GM19468 (cell line): ENCODE measurements around the gene TM2D1.
"Not testable (repeated sequence)": the region's sequence is repeated elsewhere in the genome, so short reads cannot be mapped to it uniquely, and the experiment has no call there.

Experiments
- ATAC-seq: cut with Tn5 transposase; IDR thresholded peaks from one replicate; pipeline ENCODE4 v1.9.1; 2021; ENCODE audit warnings: mild to moderate bottlenecking, moderate library complexity, moderate number of reproducible peaks; ENCODE audit not compliant: unreplicated experiment; ENCODE audit errors: extremely low read depth

TM2D1 gene

DNA sequence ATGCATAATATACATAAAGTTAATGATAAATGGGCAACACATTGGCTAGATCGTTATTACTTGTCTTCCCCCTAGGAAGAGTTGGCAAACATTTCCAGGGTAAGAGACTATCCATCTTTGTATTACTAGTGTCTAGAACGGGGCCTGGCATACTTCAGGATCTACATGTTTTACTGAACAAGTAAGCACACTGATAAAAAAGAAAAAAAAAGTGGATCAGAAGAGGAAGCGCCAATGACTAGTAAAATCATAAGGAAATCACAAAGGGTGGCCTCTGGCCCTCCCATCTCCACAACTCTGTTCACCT is 482 bp downstream of the TM2D1 start:
- no peak for ATAC-seq

DNA sequence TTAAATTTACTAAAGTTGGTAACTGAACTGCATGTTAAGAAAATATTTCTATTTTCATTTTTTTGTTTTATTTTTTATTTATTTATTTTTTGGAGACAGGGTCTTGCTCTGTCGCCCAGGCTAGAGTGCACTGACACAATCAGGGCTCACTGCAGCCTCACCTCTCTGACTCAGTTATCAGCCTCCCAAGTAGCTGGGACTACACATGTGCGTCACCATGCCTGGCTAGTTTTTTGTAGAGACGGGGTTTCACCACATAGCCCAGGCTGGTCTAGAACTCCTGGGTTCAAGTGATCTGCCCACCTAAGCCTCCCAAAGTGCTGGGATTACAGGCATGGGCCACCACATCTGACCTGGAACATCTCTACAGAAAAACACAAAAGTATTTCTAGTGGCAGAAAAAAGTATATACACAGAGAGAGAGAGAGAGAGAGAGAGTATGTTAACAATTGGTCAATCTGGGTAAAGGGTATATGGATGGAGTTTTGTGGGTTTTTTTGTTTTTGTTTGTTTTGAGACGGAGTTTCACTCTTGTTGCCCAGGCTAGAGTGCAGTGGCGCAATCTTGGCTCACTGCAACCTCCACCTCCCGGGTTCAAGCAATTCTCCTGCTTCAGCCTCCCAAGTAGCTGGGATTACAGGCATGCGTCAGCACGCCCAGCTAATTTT is 5.8 kb downstream of the TM2D1 start:
- ATAC-seq: not testable (repeated sequence)

DNA sequence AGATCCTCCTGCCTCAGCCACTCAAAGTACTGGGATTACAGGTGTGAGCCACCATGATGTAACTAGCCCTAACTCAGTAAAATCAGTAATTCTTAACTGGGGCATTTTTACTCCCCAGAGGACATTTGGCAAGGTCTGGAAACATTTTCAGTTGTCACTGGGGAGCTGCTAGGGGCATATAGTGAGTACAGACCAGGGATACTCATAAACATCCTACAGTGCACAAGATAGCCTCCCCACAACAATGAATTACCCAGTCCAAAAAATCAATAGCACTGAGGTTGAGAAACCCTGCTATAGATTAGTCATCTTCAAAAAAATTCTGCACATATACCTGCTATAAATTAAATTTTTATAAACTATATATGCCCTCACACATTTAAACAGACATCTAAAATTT is 13.0 kb downstream of the TM2D1 start:
- ATAC-seq: no peak

DNA sequence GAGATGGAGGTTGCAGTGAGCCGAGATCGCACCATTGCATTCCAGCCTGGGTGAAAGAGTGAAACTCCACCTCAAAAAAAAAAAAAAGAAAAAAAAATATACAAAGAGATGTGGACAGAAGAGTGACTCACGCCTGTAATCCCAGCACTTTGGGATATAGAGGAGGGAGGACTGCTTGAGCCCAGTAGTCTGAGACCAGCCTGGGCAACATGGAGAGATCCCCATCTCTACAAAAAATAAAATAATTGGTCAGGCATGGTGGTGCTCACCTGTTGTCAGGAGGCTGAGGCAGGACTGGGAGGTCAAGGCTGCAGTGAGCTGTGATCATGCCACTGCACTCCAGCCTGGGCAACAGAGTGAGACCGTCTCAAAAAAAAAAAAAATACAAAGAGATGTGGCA is 13.7 kb downstream of the TM2D1 start:
- not testable (repeated sequence) for ATAC-seq

DNA sequence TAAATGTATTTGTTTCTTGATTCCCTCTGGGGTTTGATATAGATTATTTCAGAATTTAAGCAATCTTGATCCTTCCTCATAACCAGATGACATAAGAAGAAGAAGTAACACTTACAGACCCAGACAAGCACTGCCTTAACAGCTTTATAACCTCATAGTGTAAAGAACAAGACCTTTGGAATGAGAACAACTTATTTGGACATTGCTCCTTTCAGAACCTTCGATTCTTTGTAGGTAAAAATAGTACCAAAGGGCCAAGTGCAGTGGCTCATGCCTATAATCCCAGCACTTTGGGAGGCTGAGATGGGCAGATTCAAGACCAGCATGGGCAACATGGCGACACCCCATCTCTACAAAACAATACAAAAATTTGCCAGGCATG is 15.0 kb downstream of the TM2D1 start:
- ATAC-seq: no peak

DNA sequence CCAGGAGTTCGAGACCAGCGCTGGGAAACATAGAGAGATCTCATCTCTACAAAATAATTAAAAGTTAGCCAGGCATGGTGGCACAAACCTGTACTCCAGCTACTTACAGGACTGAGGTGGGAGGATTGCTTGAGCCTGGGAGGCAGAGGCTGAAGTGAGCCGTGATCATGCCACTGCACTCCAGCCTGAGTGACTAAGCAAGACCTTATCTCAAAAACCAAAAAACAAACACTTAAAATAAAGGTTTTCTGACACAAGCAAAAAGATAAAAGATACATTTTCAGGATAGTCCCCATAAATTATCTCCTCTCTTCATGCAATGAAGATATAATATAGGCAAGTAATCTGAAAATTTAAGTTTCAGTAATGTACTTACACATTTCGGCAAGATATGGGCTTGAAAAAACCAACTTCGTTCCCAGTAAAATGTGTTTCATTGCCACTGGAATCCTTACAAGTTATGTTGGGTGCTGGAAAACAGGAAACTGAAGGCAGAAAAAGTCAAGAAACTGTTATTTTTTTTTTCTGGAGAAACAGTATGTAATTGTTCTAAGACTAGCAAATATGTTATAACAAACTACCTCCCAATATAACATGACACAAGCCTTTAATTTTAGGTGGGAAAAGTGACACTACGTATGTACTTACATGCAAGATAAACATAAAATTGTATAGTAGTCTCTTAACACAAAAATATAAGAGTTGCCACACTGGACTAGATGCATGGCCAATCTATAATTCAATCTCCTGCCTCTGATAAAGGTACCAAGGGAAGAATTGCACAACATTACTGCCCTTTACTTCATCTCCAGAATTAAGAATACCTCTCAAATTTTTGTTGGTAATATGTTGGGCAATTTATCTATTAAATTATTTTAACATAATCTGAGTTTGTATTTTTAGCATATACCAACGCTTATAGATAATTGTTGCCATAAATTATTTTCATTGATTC is 15.7 kb downstream of the TM2D1 start:
- no peak for ATAC-seq

DNA sequence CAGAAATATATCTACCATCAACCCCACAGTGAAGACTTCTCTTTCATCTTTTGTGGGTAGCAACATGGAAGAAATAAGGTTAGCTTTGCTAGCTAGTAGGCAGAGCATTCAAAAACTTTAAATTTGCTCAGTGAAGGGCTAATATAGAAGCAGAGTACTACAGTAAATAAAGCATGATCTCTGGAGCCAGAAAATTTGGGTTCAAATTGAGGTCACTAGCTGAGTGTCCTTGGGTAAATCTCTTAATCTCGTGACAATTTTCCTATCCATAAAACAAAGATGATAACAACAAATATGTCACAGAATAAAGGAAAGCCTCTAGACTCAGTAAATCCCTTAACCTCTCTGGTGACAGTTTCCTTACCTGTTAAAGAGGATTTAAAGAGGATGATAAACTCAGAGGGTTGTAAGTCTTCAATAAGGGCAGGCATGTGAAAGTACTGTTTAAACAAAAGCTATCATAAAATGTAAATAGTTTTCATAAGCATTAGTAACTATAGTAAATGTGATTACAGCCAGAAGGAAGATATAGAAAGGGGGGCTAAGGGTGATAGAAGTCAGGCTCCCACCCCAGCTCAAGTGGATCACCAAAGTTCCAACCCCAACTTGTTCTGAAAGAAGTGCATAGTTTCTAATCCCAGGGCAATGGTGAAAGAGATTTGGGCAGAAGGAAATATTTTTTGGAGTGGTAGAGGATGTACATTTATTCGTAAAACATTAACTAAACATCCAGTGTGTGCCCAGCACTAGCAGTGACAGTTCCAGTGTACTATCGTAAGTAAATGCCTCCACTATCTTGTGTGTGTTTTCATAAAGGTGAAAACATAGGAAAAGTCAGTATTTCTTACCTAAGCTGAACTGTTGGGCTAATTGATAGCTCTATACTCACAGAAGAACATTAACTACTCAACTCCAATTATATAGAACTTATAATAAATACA is 24.8 kb downstream of the TM2D1 start:
- ATAC-seq: no peak

DNA sequence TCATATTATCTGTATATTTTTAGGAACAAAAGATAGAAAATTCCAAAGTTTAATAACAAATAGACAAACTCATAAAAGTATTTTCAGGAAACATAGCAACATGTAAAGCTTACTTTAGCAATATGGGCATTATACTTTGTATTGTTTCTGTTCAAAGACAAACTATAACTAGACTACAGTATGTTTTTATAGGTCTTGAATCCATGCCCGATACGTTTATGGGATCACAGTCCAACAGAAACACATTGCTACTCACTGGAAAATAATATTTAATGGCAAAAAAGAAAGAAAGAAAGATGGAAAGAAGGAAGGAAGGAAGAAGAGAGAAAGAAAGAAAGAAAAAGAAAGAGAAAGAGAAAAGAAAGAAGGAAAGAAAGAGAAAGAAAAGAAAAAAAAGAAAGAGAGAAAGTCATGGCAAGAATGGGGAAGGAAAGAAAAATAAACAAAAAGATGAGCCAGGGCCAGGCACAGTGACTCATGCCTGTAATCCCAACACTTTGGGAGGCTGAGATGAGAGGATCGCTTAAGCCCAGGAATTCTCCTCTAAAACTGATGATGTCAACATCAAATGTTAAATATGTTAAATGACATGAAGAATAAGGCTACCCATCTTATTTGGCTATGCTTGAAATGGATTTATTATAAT is 32.7 kb downstream of the TM2D1 start:
- ATAC-seq: no peak

DNA sequence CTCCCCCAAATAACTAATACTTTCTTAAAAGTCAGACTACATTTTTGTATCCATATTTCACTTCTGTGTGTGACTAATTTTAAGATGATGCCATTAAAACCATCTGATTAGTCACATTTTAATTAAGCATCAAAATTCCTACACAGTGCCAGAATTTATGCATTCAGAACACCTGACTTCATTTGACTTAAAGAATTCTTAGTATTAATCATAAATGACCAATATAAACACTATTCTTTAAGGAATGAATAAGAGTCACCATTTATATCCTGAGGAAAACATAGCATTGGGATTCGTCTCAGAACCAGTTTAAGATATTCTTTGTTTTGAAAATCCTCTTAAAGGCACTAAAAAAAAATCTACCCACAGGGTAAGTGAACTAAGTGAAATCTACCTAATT is 37.0 kb downstream of the TM2D1 start:
- ATAC-seq: no peak

DNA sequence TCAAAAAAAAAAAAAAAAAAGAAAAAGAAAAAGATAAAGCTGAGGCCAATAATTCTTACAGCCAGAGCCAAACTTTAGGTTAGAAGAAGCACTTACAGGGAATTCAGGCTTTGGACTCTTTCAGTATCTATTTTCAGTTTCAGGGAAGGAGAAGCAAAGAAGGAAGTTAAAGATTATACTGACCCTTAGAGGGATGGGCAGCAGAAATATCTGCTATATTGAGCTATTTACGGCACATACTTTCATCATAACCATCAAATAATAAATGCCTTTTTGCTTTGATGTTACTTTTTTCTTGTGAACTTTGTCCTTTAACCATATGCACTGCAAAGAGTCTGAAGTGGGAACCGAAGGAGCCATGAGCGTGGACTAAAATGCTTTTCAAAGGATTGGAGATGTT is 42.0 kb downstream of the TM2D1 start:
- no peak for ATAC-seq

DNA sequence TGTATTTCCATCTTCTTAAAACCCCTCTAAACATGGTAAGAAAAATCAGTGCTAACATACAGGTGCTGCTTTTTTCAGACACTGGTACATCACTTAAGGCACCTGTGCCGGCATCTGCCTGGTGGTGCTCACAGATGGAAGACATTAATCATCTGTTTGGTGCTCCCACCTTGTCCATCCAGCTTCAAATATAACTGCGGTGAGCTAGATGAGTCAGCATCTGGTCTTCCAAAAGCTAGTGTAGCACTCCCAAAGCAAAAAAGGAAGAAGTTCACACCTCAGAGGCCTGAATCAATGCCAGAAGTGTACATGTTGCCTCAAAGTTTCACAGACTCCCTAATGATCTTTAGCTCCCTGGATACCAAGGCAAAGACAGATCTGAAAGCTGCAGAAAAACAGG is 44.4 kb downstream of the TM2D1 start:
- ATAC-seq: no peak

DNA sequence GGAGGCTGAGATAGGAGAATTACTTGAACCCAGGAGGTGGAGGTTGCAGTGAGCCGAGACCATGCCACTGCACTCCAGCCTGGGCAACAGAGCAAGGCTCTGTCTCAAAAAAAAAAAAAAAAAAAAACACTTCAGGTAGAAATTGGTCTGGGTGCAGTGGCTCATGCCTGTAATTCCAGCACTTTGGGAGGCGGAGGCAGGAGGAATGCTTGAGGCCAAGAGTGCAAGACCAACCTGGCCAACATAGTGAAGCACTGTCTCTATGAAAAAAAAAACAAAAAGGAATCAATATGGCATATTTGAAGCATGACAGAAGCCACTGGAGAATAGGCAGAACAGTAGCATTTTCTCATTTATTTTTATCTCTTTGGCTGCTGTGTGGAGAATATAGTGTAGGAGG is 48.1 kb downstream of the TM2D1 start:
- ATAC-seq: not testable (repeated sequence)

DNA sequence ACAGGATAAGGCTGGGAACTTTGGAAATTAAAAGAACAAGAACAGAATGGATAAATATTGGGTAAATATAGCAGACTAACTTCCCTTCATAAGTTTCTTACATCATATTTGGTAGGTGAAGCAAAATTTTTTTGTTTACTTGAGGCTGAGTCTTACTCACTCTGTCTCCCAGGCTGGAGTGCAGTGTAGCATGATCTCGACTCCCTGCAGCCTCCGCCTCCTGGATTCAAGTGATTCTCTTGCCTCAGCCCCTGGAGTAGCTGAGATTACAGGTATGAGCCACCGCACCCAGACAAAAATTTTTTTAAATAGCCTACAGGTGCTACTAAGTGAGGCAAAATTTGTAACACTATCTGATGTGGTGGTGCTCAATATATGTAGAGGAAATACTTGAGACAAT is 50.7 kb downstream of the TM2D1 start:
- no peak for ATAC-seq

DNA sequence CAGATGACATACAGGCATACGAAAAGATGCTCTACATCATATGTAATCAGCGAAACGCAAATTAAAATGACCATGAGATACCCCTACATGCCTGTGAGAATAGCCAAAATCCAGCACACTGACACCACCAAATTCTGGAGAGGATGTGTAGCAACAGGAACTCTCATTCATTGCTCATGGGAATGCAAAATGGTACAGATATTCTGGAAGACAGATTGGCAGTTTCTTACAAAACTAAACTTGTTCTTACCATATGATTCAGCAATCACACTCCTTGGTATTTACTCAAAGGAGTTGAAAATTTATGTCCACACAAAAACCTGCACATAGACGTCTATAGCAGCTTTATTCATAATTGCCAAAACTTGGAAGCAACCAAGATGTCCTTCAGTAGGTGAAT is 52.6 kb downstream of the TM2D1 start:
- no peak for ATAC-seq

DNA sequence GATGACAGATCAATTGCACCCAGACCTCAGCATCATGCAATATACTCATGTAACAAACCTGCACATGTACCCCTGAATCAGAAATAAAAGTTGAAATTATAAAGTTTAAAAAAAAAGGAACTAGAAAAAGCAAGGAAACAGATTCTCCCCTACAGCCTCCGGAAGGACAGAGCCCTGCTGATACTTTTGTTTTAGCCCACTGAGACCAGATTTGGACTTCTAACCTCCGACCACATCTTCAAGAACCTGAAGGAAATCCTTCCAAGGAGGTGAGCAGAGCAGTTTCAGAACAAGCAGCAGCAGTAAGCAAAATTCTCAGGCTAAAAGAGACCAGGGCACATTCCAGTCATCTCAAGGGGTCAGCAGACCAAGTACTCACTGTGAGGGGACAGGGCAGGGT is 54.5 kb downstream of the TM2D1 start:
- ATAC-seq: no peak

DNA sequence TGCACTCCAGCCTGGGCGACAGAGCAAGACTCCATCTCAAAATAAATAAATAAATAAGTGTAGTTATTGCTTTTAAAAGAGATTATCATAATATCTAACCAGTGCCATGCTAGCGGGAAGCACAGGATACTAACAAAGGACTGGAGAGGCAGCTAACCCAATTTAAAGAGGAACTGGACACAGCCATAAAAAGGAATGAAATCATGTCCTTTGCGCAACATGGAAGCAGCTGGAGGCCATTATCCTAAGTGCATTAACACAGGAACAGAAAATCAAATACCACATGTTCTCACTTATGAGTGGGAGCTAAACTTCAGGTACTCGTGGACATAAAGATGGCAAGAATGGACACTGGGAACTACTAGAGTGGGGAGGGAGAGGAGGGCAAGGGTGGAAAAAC is 54.9 kb downstream of the TM2D1 start:
- no peak for ATAC-seq

DNA sequence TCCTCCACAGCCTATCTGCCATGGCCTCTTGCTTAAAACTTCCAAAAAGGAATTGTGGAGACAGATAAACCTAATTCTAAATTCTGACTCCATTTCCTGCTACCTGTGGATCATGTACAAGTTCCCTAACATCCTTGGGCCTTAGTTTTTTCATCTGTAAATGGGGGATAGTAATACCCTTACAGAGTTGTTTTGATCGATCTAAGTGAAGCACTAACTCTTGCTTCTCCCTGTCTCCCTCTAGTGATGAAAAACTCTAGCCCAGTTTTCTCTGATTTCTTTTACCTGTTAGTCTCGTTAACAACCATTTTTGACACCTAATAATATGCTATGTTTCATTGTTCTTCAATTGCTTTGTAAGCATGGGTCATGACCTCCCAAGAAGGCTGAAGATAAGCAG is 65.9 kb downstream of the TM2D1 start:
- ATAC-seq: no peak

DNA sequence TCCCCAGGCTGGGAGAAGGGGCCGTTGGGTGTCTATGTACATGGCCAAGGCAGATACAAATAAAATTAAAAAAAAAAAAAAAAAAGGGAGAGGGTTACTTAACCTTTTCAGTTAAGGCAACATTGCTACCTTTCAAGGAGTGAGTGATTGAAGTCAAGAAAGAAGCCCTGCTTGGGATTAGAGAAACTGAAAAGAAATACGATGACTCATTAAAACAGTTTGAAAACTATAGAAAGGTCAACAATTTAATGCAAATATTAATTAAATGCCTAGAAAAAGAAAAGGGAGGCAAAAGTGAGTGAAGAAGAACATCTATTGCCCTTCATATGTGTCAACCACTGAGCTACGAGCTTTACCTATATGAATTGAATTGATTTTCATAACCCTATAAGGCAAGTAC is 69.5 kb downstream of the TM2D1 start:
- no peak for ATAC-seq

DNA sequence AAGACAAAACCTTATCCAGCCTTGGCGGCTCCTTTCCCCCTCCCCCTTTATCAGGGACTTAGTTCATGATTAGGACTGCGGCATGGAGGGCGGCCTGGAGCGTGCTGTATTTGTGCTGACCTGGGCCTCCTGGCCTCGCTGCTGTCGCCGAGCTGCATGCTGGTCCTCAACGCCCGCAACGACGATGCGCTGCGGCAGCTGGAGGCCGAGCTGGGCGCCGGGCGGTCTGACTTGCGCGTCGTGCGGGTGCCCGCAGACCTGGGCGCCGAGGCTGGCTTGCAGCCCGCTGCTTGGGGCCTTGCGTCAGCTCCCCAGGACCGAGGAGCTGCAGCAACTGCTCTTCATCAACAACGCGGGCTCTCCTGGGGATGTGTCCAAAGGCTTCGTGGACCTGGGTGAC is 70.9 kb downstream of the TM2D1 start:
- ATAC-seq: no peak

DNA sequence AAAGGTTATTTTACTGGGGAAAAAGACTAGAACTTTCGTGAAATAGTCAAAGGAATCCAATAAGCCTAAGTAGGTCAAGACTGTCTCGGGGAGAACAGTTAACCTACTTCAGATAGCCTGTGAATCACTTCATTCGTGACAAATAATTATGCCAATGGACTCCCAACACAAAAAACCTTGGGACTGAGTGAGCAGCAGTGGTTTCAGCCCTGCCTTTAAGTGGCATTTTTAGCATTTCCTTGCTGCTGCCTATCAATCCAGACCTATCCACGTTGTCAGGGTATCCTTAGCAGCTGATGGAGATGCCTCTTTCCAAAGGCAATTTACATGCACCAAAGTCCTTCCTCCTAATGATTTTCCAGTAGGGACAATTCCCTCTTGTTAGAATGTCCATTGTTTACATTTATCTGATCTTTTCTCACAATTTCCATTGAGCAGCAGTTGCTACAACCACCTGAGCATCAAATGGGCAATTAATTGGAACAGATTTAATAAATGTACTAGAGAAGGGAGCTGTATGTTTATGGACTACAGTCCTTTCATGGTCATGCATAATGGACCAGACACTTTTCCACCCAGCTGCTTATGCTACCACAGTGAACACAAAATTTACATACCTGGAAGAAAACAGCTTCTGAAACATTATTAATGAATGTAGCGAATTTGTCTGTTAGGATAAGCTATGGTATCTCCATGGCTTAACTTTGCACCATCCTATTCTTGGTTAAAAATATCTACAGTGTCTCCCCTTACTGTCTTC is 75.8 kb downstream of the TM2D1 start:
- ATAC-seq: no peak
